ENCODE results near the gene PM20D2.

GRCh38 chr6:89138173-89138572 lies 7.7 kb upstream of the PM20D2 start:
- no peak for TF ChIP-seq CTCF (IDR thresholded peaks at IDR 0.05; ENCODE audit: low read depth, low read length)
- no peak for TF ChIP-seq MAX (IDR thresholded peaks at IDR 0.05; ENCODE audit: low read depth, low read length)
- no peak for TF ChIP-seq POLR2A (IDR thresholded peaks at IDR 0.05; ENCODE audit: extremely low read depth, insufficient read length)
